ENCODE results near the gene MYH9. TPM values are rescaled to one million over a fixed set of nuclear protein-coding genes. Genes with fewer than 3 reads are reported as not detected.
A peak's percentile ranks its signal among the peaks of the same experiment; 100 is the strongest.

MYH9 gene
- total and polyA plus RNA-seq, 2 donors (not counting 1 experiment from before 2014, with no cell fraction given): 108 to 554 TPM

DNA sequence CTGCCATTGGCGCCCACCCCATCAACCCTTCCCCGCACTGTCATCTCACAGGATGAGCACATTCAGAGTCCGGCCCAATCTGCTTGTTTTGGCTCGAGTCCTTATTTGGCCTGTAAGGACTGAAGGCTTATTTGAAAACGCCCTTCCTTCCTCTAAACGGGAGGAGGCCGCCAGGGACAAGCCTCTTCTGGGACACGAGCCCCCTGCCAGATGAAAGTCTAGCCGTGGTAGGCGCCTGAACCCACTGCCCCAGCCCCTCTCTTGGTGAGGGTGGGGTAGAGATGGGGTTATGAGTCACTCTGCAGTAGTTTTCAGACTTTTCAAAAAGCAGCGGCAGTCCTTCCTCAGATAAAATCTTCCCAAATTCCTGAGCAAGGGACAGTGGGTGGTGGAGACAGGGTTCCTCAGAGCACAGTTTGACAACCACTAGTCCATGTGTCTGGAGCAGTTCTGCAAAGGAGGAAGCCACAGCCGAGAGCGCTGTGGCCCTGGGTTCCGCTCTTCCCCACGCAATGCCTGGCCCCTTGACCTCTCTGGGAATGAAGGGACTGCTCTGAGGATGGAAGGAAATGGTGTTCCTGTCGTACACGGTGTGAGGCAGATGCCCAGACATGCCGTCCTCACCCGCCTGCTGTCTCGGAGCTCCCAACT, 57.0 kb downstream of the MYH9 start:
- peak overlapping the region; percentile 97 for H3K27ac Mint-ChIP-seq
- H3K79me2 ChIP-seq (ENCODE audit: control insufficient read depth, insufficient read depth, low read length): peaks cover 100% of the 10 kb centered on the region
- H3K4me3 ChIP-seq (ENCODE audit: control extremely low read depth in 1 of 5, extremely low read depth in 1 of 5, insufficient read depth in 1 of 5, low read depth in 2 of 5, low read length in 4 of 5): peak overlapping the region in 1 of 5 experiments; percentile 8
- TF ChIP-seq, protein P1, sequence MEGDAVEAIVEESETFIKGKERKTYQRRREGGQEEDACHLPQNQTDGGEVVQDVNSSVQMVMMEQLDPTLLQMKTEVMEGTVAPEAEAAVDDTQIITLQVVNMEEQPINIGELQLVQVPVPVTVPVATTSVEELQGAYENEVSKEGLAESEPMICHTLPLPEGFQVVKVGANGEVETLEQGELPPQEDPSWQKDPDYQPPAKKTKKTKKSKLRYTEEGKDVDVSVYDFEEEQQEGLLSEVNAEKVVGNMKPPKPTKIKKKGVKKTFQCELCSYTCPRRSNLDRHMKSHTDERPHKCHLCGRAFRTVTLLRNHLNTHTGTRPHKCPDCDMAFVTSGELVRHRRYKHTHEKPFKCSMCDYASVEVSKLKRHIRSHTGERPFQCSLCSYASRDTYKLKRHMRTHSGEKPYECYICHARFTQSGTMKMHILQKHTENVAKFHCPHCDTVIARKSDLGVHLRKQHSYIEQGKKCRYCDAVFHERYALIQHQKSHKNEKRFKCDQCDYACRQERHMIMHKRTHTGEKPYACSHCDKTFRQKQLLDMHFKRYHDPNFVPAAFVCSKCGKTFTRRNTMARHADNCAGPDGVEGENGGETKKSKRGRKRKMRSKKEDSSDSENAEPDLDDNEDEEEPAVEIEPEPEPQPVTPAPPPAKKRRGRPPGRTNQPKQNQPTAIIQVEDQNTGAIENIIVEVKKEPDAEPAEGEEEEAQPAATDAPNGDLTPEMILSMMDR (IDR thresholded peaks at IDR 0.05): no peak
- TF ChIP-seq EZH2 (IDR thresholded peaks at IDR 0.05; ENCODE audit: borderline replicate concordance, insufficient read depth, low read depth, low read length, poor library complexity, severe bottlenecking): no peak
- ChIA-PET CTCF (interaction anchor here (0.8 to 5.8 kb wide), 15 partner anchors 27 to 156 kb away, joined by 3 to 58 read pairs (median 5); partner anchors contain the start of gene MYH9), POLR2A (interaction anchor here (0.6 to 2.3 kb wide), 8 partner anchors 9 to 174 kb away, joined by 3 to 9 read pairs (median 4); partner anchors contain the start of genes MYH9 and TXN2)
- H3K36me3 ChIP-seq (replicated peaks in 1 of 2; ENCODE audit: control extremely low read depth in 1 of 2, control insufficient read depth in 1 of 2, extremely low read depth in 1 of 2, insufficient read depth in 2 of 2, low read length in 1 of 2): peaks cover 3 to 82% of the 10 kb centered on the region in 2 experiments
- DNase-seq (no peak), ATAC-seq (ENCODE audit: low read depth) (no peak)
- H3K9me3 ChIP-seq (ENCODE audit: control extremely low read depth in 1 of 3, control insufficient read depth in 2 of 3, insufficient read depth in 1 of 3, low read length in 2 of 3): no peaks in the 10 kb centered on the region
- peaks cover 100% of the 10 kb centered on the region for H4K20me1 ChIP-seq (ENCODE audit: control insufficient read depth, insufficient read depth, low read length, poor library complexity, severe bottlenecking)
- peak overlapping the region; percentile 84 for H3K4me3 Mint-ChIP-seq
- no peaks in the 10 kb centered on the region for H3K9me3 Mint-ChIP-seq (ENCODE audit: insufficient read depth)
- peak overlapping the region; percentile 40 for H3K9ac ChIP-seq (ENCODE audit: low read length)
- H2AFZ ChIP-seq (ENCODE audit: insufficient read depth, low read depth, low read length, poor library complexity, severe bottlenecking): no peak overlapping the region
- peak overlapping the region; percentile 83 to 86 for H3K27ac ChIP-seq (ENCODE audit: low read length in 2 of 2)
- peaks cover 82% of the 10 kb centered on the region for H3K4me1 Mint-ChIP-seq
- H3K4me2 ChIP-seq (replicated peaks; ENCODE audit: low read depth, low read length, poor library complexity, severe bottlenecking): peak overlapping the region; percentile 73
- no peaks in the 10 kb centered on the region for H3K27me3 Mint-ChIP-seq
- H3K27me3 ChIP-seq (replicated peaks in 1 of 4; ENCODE audit: control extremely low read depth in 1 of 4, control insufficient read depth in 3 of 4, insufficient read depth in 4 of 4, low read length in 3 of 4): no peaks in the 10 kb centered on the region
- WGBS (ENCODE audit: insufficient coverage): 50% methylated on average over 14 of the region's 20 CpGs
- intact Hi-C loops (cut with micrococcal nuclease): loop anchor here (1.0 kb wide), 4 partner anchors 29 to 140 kb away; no protein-coding TSS in a partner anchor
- peaks cover 74 to 84% of the 10 kb centered on the region in 2 donors for H3K4me1 ChIP-seq (ENCODE audit: control insufficient read depth in 2 of 2, insufficient read depth in 2 of 2, low read length in 2 of 2)

DNA sequence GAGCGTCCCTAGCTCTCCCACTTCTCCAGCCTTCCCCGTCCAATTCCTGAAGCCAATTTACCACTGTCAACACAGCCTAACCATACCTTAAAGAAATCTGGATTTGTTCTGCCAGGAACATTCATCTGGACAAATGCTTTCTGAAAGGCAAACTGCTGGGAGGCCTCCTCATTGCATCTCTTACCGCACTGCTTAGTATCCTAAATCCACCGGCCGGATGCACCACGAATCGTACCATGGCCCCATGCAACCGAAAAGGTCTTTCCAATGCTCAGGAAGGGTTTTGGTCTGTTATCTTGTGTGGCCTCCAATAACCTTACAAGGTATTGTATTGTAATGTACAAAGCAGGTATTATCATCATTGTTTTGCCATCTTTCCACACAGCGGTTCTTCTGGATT, 57.6 kb downstream of the MYH9 start:
- H3K27ac ChIP-seq (ENCODE audit: low read length in 2 of 2): peak overlapping the region; percentile 83 to 86
- H3K27me3 ChIP-seq (replicated peaks in 1 of 4; ENCODE audit: control extremely low read depth in 1 of 4, control insufficient read depth in 3 of 4, insufficient read depth in 4 of 4, low read length in 3 of 4): no peaks in the 10 kb centered on the region
- H3K36me3 ChIP-seq (replicated peaks in 1 of 2; ENCODE audit: control extremely low read depth in 1 of 2, control insufficient read depth in 1 of 2, extremely low read depth in 1 of 2, insufficient read depth in 2 of 2, low read length in 1 of 2): peaks cover 3 to 82% of the 10 kb centered on the region in 2 experiments
- peaks cover 71 to 77% of the 10 kb centered on the region in 2 donors for H3K4me1 ChIP-seq (ENCODE audit: control insufficient read depth in 2 of 2, insufficient read depth in 2 of 2, low read length in 2 of 2)
- ChIA-PET CTCF (no interaction called here), POLR2A (no interaction called here)
- H4K20me1 ChIP-seq (ENCODE audit: control insufficient read depth, insufficient read depth, low read length, poor library complexity, severe bottlenecking): peaks cover 100% of the 10 kb centered on the region
- peaks cover 100% of the 10 kb centered on the region for H3K79me2 ChIP-seq (ENCODE audit: control insufficient read depth, insufficient read depth, low read length)
- no peak overlapping the region for H2AFZ ChIP-seq (ENCODE audit: insufficient read depth, low read depth, low read length, poor library complexity, severe bottlenecking)
- ATAC-seq (ENCODE audit: low read depth) (no peak), DNase-seq (no peak)
- Mint-ChIP-seq H3K4me3 (peak overlapping the region; percentile 84), H3K27me3 (no peaks in the 10 kb centered on the region), H3K9me3 (ENCODE audit: insufficient read depth) (no peaks in the 10 kb centered on the region), H3K4me1 (peaks cover 77% of the 10 kb centered on the region), H3K27ac (peak overlapping the region; percentile 97)
- H3K4me2 ChIP-seq (replicated peaks; ENCODE audit: low read depth, low read length, poor library complexity, severe bottlenecking): peak overlapping the region; percentile 73
- no peaks in the 10 kb centered on the region for H3K9me3 ChIP-seq (ENCODE audit: control extremely low read depth in 1 of 3, control insufficient read depth in 2 of 3, insufficient read depth in 1 of 3, low read length in 2 of 3)
- no peak overlapping the region for H3K4me3 ChIP-seq (ENCODE audit: control extremely low read depth in 1 of 5, extremely low read depth in 1 of 5, insufficient read depth in 1 of 5, low read depth in 2 of 5, low read length in 4 of 5)
- no peak overlapping the region for H3K9ac ChIP-seq (ENCODE audit: low read length)
- TF ChIP-seq EZH2 (IDR thresholded peaks at IDR 0.05; ENCODE audit: borderline replicate concordance, insufficient read depth, low read depth, low read length, poor library complexity, severe bottlenecking): no peak
- TF ChIP-seq, protein P1 (IDR thresholded peaks at IDR 0.05): no peak
- intact Hi-C loops (cut with micrococcal nuclease): no loop called here
- 100% methylated on average over 6 of the region's 9 CpGs for WGBS (ENCODE audit: insufficient coverage)
